ENCODE measurements around the gene ELL2.
"Not testable (repeated sequence)": the region's sequence is repeated elsewhere in the genome, so short reads cannot be mapped to it uniquely, and the experiment has no call there.

ELL2 gene

GRCh38 chr5:95907740-95908706, 53.6 kb downstream of the ELL2 start:
- DNase-seq (ENCODE audit: low spot score): no peak

GRCh38 chr5:95907067-95907705, 54.5 kb downstream of the ELL2 start:
- DNase-seq (ENCODE audit: low spot score): no peak

GRCh38 chr5:95906398-95906797, 55.3 kb downstream of the ELL2 start:
- not testable (repeated sequence) for DNase-seq (ENCODE audit: low spot score)

GRCh38 chr5:95904827-95905226, 56.8 kb downstream of the ELL2 start:
- DNase-seq (ENCODE audit: low spot score): no peak

GRCh38 chr5:95903838-95904237, 57.8 kb downstream of the ELL2 start:
- DNase-seq (ENCODE audit: low spot score): no peak

- no peak for DNase-seq (ENCODE audit: low spot score)
These were observed 59.7 kb downstream of the ELL2 start for GRCh38 chr5:95901676-95902627.

- no peak for DNase-seq (ENCODE audit: low spot score)
These were observed 61.2 kb downstream of the ELL2 start for GRCh38 chr5:95900383-95900958.

- DNase-seq (ENCODE audit: low spot score): no peak
These were observed 61.8 kb downstream of the ELL2 start for GRCh38 chr5:95899829-95900228.

- no peak for DNase-seq (ENCODE audit: low spot score)
These were observed 62.6 kb downstream of the ELL2 start for GRCh38 chr5:95899006-95899405.

- DNase-seq (ENCODE audit: low spot score): no peak
These were observed 65.9 kb downstream of the ELL2 start for GRCh38 chr5:95895771-95896170.

GRCh38 chr5:95895251-95895650, 66.4 kb downstream of the ELL2 start:
- DNase-seq (ENCODE audit: low spot score): no peak

- no peak for DNase-seq (ENCODE audit: low spot score)
These were observed 68.8 kb downstream of the ELL2 start for GRCh38 chr5:95892784-95893354.

- DNase-seq (ENCODE audit: low spot score): no peak
These were observed 70.2 kb downstream of the ELL2 start for GRCh38 chr5:95891499-95891898.

GRCh38 chr5:95889076-95889475, 72.6 kb downstream of the ELL2 start:
- no peak for DNase-seq (ENCODE audit: low spot score)

GRCh38 chr5:95887977-95888376, 73.7 kb downstream of the ELL2 start:
- DNase-seq (ENCODE audit: low spot score): no peak

- no peak for DNase-seq (ENCODE audit: low spot score)
These were observed 75.2 kb downstream of the ELL2 start for GRCh38 chr5:95886340-95887044.

GRCh38 chr5:95884511-95884910, 77.1 kb downstream of the ELL2 start:
- DNase-seq (ENCODE audit: low spot score): no peak

GRCh38 chr5:95884017-95884325, 77.7 kb downstream of the ELL2 start:
- DNase-seq (ENCODE audit: low spot score): no peak

- DNase-seq (ENCODE audit: low spot score): no peak
These were observed 78.2 kb downstream of the ELL2 start for GRCh38 chr5:95883185-95884016.

GRCh38 chr5:95881833-95882232, 79.8 kb downstream of the ELL2 start:
- DNase-seq (ENCODE audit: low spot score): no peak

Data from ecto neural progenitor cell (in vitro differentiated cells).